Activated naive CD8-positive, alpha-beta T cell treated with anti-CD3 and anti-CD28 coated beads, Interleukin-2, amount 50 U/mL, for 16 hours (primary cell): ENCODE results near the gene ACOXL.
"Not testable (repeated sequence)": the region's sequence is repeated elsewhere in the genome, so short reads cannot be mapped to it uniquely, and the experiment has no call there.

Source experiments
- DNase-seq: peaks from one replicate; pipeline ENCODE4 v3.0.0-alpha.2; 2020; ENCODE audit warnings: low read depth, low spot score

The ACOXL gene

GRCh38 chr2:110927526-110927925 lies 195.2 kb downstream of the ACOXL start:
- DNase-seq: no peak

- no peak for DNase-seq
These were observed 197.2 kb downstream of the ACOXL start for GRCh38 chr2:110929528-110929927.

- DNase-seq: no peak
These were observed 199.3 kb downstream of the ACOXL start for GRCh38 chr2:110931648-110932047.

GRCh38 chr2:110933420-110933819 lies 201.0 kb downstream of the ACOXL start:
- DNase-seq: no peak

GRCh38 chr2:110934948-110935347 lies 202.6 kb downstream of the ACOXL start:
- no peak for DNase-seq

- no peak for DNase-seq
These were observed 208.1 kb downstream of the ACOXL start for GRCh38 chr2:110940376-110940910.

- DNase-seq: no peak
These were observed 208.9 kb downstream of the ACOXL start for GRCh38 chr2:110941226-110941625.

GRCh38 chr2:110943070-110943634 lies 210.8 kb downstream of the ACOXL start:
- DNase-seq: no peak

GRCh38 chr2:110946902-110947301 lies 214.5 kb downstream of the ACOXL start:
- no peak for DNase-seq

- DNase-seq: no peak
These were observed 215.8 kb downstream of the ACOXL start for GRCh38 chr2:110948027-110948674.

- DNase-seq: no peak
These were observed 217.9 kb downstream of the ACOXL start for GRCh38 chr2:110950281-110950680.

GRCh38 chr2:110955045-110955444 lies 222.7 kb downstream of the ACOXL start:
- DNase-seq: no peak

- no peak for DNase-seq
These were observed 223.2 kb downstream of the ACOXL start for GRCh38 chr2:110955556-110955955.

- no peak for DNase-seq
These were observed 224.9 kb downstream of the ACOXL start for GRCh38 chr2:110957293-110957692.

- no peak for DNase-seq
These were observed 226.2 kb downstream of the ACOXL start for GRCh38 chr2:110958346-110959119.

- DNase-seq: no peak
These were observed 226.8 kb downstream of the ACOXL start for GRCh38 chr2:110959198-110959597.

- no peak for DNase-seq
These were observed 227.9 kb downstream of the ACOXL start for GRCh38 chr2:110960281-110960680.

- no peak for DNase-seq
These were observed 228.6 kb downstream of the ACOXL start for GRCh38 chr2:110960954-110961353.

GRCh38 chr2:110961643-110962042 lies 229.3 kb downstream of the ACOXL start:
- DNase-seq: not testable (repeated sequence)

- DNase-seq: no peak
These were observed 237.3 kb downstream of the ACOXL start for GRCh38 chr2:110969696-110970095.

- no peak for DNase-seq
These were observed 237.8 kb downstream of the ACOXL start for GRCh38 chr2:110970201-110970600.

GRCh38 chr2:110971811-110972210 lies 239.4 kb downstream of the ACOXL start:
- DNase-seq: no peak

GRCh38 chr2:110973262-110973661 lies 240.9 kb downstream of the ACOXL start:
- no peak for DNase-seq
